ENCODE results near the gene CYP4F22.
"Not testable (repeated sequence)": the region's sequence is repeated elsewhere in the genome, so short reads cannot be mapped to it uniquely, and the experiment has no call there.

Gene CYP4F22

DNA sequence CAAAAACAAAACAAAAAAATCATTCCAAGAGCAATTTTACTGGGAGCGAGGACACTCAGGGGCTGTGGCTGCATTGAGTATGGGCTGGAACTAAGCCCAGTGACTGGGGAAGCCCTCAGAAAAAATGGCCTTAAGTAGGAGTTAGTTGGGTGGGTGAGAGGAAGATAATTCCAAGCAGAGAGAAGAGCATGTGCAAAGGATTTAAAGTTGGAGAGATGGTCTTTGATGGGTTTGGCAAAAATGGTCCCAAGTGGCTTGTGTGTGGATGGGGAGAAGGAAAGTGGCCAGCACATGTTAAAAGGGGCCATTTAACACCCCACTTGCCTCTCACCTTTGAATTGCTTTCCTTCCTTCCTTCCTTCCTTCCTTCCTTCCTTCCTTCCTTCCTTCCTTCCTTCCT is 6.7 kb upstream of the CYP4F22 start:
- DNase-seq (ENCODE audit: extremely low read depth, low read depth), result no peak
- TF ChIP-seq, protein P1, sequence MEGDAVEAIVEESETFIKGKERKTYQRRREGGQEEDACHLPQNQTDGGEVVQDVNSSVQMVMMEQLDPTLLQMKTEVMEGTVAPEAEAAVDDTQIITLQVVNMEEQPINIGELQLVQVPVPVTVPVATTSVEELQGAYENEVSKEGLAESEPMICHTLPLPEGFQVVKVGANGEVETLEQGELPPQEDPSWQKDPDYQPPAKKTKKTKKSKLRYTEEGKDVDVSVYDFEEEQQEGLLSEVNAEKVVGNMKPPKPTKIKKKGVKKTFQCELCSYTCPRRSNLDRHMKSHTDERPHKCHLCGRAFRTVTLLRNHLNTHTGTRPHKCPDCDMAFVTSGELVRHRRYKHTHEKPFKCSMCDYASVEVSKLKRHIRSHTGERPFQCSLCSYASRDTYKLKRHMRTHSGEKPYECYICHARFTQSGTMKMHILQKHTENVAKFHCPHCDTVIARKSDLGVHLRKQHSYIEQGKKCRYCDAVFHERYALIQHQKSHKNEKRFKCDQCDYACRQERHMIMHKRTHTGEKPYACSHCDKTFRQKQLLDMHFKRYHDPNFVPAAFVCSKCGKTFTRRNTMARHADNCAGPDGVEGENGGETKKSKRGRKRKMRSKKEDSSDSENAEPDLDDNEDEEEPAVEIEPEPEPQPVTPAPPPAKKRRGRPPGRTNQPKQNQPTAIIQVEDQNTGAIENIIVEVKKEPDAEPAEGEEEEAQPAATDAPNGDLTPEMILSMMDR (IDR thresholded peaks at IDR 0.05; ENCODE audit: low read depth, low read length), result no peak

DNA sequence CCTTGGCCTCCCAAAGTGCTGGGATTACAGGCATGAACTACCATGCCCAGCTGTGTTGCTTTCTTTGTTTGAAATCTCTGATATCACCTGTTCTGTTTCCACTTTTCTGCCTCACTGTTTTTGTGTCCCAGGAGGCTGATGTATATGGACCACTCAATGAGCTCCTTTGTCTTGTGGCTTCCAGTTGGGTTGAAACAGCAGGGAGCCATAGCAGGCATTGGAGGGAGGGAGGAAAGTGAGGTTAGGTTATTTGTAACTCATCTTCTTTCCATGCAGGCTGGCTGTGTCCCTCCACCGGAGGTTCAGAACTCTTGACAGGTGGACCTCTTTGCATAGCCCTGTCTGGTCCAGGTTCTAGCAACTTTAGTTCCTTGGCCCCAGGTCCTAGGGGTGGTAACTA is 6.1 kb upstream of the CYP4F22 start:
- no peak for DNase-seq (ENCODE audit: extremely low read depth, low read depth)
- TF ChIP-seq, protein P1 (IDR thresholded peaks at IDR 0.05; ENCODE audit: low read depth, low read length), result no peak

DNA sequence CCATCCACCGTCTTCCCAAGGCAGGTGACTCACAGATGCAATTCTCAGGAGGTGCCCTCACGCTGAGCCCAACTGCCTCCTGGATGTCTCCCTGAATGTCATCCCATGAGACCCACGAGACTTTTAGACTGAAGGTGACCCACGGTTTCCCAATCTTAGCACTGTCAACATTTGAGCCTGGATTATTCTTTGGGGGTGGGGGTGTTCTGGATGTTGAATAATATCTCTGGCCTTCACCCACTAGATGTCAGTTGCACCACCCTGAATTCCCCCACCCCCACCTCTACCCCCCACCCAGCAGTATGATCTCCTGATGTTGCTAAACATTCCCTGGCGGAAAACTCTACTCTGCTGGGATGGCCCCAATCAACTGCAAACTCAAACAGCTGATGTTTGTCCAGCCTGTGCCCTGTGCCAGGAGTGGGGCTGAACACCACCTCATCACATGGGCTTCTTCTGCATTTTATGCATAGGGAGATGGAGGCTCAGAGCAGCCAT is 2.2 kb upstream of the CYP4F22 start:
- TF ChIP-seq, protein P1 (IDR thresholded peaks at IDR 0.05; ENCODE audit: low read depth, low read length), result no peak
- no peak for DNase-seq (ENCODE audit: extremely low read depth, low read depth)

DNA sequence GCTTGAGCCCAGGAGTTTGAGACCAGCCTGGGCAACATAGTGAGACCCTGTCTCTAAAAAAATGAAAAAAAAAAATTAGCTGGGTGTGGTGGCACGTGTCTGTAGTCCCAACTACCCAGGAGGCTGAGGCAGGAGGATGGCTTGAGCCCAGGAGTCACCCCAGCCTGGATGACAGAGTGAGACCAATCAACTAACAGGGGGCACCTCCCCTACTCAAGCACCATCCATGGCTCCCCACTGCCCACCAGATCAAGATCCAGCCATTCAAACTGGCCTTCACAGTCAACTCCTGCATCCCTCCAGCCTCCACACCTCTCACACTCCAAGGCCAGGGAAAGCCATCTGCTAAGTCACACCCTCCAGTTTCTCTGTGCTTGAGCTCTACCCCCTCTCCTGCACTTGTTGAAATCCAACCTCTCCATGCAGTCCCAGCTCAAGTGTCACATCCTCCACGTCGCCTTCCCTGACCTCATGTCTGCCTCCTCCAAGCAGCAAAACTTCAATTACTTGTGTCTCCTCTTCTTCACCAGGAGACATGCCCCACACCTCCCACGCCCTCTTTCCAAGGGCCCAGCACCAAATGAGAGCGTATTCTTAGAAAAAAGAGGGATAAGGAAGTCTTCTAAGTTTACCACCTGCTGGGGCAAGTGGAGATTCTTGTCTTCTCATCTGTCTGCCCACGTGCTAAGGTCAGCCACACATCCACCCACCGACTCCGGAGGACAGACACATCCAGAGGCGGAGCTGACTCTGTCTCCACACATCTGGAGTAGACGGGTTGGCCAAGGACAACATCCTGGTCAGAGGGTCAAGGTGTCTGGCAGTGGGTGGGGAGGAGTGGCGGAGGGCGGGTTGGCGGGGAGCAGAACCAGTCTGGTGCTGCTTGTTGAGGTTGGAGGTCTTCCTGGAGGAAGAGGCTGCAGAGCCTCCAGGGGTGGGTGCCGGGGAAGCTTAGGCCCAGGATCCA is 974 bp upstream of the CYP4F22 start:
- DNase-seq (ENCODE audit: extremely low read depth, low read depth), result no peak
- TF ChIP-seq, protein P1 (IDR thresholded peaks at IDR 0.05; ENCODE audit: low read depth, low read length), result no peak

DNA sequence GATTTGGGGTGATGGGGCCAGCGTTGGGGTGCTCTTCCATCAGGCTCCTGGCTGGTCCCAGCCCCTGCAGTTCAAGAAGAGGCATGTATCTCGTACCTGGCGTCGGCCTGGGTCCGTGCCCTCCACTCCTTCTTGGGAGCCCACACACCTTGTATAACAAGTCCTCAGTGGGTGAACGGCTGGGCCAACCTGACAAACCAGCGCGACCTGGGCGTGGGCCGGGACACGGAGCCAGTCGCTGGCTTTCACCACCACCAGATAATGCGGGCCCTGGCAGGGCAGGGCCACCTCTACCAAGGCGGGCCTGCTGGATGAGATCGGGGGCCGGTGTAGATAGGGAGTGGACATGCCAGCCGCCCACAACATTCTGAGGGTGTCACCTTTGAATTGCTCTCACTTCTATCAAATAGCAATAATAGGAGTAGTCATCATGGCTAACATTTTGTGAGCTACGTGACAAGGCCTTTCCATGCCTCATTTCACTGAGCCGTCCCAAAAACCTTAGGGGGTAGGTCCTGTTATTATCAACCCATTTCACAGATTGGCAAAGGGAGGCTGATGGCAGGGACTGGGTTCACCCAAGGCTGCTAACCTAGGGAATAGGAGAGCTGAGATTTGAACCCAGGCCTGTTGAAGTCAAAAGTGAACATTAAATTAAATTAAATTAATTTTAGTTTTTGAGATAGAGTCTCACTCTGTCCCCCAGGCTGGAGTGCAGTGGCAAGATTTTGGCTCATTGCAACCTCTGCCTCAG is 3.5 kb downstream of the CYP4F22 start:
- TF ChIP-seq, protein P1 (IDR thresholded peaks at IDR 0.05; ENCODE audit: low read depth, low read length), result no peak
- DNase-seq (ENCODE audit: extremely low read depth, low read depth), result no peak

DNA sequence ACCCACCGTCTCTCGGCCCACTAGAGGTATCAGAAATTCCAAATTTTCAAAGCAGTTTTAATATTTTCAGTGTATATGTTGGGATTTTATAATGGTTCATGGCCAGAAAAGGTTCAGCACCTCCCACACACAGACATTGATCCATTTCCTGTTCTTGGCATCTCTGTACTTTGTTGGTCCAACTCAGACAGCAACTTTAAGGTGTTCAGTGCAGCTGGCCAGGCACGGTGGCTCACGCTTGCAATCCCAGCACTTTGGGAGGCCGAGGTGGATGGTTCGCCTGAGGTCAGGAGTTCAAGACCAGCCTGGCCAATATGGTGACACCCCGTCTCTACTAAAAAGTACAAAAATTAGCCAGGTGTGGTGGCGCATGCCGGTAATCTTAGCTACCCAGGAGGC is 6.9 kb downstream of the CYP4F22 start:
- not testable (repeated sequence) for DNase-seq (ENCODE audit: extremely low read depth, low read depth)

DNA sequence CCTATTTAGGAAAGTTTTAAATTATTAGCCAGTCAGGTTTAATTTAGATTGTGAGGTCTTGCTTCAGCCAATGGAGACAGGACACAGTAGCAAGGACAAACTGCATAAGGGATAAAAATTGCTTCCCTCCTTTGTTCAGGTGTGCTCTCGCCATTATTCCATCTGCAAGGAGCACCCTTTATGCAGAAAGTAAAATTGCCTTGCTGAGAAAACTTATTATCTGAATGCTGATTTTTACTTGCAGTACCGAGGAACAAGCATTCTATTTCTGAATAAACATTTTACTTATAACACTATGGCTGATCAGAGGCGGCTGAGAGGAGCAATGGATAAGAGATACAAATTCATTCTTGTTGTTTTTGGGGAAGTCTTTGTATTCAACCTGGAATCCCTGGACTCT is 8.0 kb downstream of the CYP4F22 start:
- TF ChIP-seq, protein P1 (IDR thresholded peaks at IDR 0.05; ENCODE audit: low read depth, low read length), result no peak
- DNase-seq (ENCODE audit: extremely low read depth, low read depth), result no peak
